ENCODE measurements around the gene B4GALNT3.
"Not testable (repeated sequence)": the region's sequence is repeated elsewhere in the genome, so short reads cannot be mapped to it uniquely, and the experiment has no call there.

Gene B4GALNT3

DNA sequence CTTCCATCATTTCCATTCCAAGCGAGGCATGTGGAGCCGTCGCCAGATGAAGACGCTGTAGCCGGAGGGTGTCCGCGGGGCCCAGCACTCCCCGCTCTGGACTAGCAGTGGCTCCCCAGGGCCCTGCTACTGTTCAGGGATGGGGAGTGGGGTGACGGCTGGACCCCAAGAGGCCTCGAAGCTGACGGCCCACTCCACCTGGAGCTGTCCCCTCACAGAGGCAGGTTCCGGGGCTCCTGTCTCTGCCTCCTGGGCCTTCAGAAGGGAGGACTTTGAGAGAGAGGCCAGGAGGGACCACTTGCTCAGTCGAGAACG, 101.6 kb downstream of the B4GALNT3 start:
- no peak for DNase-seq

DNA sequence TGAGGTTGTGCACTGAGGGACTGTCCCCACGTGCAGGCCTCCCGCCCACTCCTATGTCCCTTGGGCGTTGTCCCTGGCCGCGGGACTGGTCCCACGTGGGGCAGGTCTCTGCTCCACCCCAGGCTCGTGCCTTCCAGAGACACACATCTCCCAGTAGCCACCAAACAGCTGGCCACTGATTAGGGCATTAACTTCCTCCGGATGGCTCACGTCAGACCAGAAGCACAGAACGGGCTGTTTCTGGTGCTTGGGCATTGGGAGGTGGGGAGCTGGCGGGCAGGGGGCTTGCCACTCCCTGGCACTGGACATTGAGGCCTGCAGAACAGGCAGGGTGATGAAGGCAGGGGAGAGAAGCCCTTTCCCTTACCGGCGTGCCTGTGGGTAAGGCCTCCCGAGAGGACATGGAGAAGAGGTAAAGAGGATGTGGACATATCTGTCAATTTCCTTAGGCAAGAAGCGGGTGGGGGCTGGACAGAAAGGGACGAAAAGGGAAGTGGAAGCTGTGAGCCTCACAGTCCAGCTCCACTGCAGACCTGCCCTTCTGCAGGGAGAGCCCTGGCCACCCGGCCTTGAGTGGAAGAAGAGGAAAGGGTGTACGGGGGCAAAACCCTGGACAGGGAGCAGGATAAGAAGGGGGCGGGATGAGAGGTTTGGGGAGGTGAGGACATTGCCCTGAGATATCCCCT, 102.3 kb downstream of the B4GALNT3 start:
- no peak for DNase-seq

DNA sequence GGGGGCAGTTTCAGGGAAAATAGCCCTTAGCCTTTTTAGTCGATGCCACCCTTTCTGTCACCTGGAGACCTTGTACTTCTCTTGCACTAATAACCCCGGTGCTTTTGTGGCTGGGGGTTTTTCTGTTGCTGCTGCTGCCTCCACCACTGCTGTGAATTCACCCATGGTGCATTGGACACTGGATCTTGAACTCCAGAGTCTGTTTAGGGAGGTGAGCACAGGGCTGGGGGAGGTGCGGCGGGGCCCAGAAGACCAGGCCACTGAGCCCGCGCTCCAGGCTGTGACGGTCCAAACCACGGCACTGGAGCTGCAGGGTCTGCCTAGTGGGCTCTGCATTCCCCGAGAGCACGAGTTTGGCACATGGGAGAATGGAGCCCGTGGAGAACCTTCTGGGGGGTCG, 102.9 kb downstream of the B4GALNT3 start:
- DNase-seq = no peak

DNA sequence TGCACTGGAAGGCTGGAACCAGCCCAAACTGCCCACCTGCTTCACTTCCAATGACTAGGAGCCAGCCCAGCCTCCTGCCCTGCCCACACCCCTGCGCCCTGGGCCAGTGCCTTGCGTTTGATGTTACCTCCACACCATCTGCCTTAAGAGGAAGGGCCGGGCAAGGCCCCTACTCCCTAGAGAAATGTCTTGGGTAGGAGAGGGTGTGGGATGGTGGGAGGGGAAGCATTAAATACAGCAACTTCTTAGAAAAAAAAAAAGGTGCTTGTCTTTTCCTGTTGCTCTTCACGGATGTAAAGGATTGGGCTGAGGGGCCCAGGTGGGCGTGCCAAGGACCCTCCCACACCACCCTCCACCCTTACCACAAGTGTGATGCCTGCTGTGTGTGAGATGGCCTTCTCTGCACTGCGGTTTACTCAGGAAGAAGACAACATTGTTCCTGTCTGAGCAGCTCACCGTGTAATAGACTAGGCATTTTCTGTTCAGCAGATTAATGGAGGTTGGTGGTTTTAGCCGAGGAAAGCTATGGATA, 103.6 kb downstream of the B4GALNT3 start:
- DNase-seq = no peak

DNA sequence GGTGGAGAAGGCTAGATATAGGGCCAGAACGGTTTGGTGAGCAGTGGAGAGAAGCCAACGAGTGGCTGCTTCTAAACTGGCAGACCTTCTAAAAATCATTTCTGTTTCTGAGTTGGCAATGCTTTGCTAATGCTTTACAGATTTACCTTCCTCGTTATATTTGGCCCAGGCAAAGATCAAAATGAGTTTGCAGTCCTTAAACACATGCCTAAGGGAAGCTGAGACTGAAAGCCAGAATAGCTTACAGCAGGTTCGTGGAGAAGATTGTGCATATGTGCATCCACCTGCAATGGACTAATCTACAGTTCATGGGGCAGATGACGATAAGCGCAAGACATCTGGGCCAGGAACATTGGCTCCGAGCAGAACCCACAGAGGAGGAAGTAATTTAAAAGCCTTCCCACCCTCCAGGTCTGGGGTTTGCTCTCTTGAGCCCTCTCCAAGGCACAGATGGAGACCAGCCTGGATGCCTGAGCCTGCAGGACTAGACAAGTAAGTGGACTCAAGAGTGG, 104.1 kb downstream of the B4GALNT3 start:
- no peak for DNase-seq

DNA sequence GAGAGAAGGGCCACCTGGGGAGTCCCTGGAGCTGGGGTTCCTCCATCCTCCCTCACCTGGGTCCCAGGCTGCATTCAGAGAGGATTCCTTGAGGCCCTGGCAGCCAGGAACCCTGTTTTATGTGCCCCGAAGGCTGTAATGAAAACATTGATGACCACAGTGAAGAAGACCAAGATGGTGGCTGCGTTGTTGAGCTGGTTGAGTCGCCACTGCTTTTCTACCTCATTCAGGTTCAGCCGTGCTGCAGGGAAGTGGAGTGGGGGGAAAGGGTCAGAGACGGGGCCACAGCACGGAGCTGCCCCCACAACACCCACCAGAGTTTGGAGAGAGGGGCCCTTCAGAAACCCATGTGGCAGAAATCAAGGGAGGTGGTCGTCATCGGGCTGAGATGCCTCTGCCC, 105.4 kb downstream of the B4GALNT3 start:
- DNase-seq = no peak

DNA sequence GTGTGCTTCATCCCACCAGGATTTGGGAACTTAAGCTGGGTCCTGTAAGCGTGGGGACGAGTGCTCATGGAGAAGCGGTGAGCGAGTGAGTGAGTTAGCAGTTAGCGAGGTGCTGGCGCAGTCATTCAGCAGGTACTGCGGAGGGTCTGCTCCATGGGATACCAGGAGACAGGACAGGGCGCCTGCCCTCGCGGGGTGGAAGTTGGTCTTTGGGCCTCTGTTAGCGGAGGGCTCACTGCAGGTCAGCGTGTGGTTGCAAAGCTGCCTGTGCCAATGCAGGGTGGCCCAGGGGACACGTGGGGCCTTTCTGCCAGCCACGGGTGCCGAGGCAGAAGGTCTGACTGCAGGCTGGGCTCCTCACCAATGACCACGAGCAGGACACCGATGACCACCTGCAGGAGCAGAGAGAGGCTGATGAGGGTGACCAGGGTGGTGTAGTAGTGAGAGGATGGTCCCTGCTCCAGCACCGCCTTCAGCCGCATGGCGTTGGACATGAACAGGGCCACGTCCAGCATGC, 105.9 kb downstream of the B4GALNT3 start:
- DNase-seq = no peak

DNA sequence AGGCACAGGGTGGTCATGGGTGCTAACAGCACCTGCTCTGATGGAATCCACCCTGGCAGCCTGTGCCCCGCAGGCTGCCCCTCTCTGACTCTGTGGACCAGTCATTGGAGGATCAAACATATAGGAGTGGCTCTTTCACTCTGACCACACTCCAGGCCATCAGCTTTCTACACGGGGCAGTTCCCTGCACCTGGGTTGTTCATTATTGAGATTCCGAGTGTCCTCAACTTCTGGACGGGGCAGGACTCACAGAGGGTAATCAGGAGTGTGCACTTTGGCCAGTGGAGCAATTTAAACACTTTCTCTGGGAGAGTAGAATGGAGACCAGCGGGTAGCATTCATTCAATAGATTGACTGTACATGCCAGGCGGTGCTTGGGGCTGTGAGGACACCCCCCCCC, 108.7 kb downstream of the B4GALNT3 start:
- DNase-seq = no peak

DNA sequence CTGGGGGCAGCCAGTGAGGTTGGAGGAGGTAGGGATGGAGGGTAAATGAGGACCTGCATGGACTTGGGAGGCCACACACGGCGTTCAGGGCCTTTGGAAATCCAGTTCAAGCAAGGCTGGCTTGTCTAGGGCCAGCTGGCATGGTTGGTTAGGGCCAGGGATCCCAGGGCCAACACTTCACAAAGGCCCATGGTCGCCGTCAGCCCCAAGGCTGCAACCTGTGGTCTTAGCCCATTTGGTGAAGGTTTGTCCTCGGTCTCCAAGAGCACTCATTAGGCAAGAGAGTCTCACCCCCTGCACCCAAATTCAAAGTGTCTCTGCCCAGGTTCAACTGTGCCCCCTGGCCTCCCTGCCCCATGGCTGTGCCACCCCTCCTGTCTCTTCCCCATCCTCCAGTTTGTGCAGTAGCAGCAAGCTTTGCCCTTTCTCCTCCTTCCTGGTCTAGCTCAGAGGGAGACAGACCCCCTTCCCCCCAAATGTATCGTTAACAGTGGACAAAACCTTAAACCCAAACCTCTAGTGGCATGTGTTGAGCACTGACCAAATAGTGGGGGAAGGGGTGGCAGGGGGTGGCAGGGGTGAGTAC, 109.4 kb downstream of the B4GALNT3 start:
- DNase-seq = no peak

DNA sequence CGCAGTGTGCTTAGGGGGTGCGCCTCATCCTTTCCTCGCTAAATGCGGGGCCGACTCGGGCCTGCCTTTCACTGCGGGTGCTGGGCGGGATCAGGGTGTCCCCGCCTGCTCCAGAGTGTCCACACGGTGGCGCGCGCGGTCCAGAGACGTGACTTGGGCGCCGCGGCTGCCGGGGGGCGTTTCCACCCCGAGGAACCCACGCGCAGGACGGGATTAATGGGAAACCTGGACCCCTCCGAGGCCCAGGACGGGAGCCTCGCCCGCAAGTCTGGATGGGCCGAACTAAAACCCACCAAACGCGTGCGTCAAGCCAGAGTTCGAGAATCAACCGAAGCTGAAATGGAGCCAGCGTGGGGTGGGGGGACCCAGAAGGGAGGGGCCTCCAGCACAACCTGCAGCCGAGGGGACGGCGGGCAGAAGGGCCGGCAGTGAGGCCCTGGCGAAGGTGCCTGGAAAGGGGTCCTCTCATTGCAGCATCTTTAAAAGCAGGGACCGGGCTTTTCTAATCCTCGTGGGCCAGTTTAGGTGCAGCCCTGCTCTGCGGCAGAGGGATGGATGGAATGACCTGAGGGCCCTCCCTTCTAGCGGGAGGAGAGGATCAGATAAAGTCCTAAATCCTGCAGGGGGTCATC, 110.2 kb downstream of the B4GALNT3 start:
- DNase-seq = peak; percentile 78

DNA sequence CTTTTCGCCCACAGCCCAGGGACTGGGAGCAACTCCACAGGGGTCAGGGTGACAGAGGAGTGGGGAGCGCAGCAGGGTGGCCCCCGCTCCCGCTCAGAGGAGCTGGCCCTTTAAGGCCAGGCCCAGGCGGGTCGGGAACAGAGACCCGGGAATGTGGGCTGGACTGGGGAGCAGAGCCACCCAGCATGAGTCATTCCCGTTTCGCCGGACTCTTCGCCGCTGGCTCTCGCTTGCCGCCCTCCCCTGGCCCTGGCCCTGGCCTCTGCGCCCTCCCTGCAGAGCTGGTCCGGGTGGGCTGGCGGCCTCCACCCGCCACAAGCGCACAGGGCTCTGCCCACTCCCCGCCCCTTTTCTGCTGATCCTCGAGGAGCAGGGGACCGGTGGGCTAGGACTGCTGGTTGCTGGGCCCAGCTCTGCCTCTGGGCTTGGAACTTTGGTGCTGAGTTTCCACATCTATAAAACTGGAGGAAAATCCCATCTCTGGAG, 110.7 kb downstream of the B4GALNT3 start:
- no peak for DNase-seq

DNA sequence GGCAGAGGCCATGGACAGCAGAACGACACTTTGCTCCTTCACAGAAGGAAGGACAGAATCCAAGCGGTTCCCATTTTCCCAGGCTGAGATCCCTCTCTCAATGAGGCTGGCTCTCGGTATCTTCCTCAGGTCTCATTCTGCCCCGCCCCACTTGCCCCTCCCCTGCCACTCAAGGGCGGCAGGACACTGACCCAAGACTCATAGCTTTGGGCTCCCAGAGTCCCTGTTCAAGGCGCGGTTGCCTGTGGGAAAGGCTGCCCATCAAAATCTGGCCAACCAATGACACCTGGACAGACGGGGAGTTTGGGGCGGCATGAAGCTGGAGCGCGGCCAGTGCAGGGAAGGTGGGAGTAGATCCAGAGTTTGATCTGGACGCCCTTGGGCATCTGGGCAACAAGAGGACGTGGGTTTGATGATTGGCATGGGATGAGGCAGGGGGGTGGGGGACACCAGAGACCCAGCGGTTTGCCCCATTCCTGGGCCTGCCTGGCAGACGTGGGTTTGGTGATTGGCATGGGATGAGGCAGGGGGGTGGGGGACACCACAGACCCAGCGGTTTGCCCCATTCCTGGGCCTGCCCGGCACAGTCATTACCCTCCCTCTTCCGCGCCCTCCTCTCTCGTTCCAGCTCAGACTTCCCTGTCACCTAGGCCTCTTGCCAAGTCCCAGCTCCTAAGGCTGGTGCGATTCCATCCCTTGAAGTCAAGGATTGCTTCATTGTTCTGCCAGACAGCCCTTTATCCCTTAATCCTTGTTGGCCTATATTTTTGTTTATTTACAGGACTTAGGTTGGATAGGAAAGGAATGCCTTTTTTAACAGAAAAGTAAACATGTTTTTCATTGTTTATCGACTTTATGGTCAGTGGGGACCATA, 111.4 kb downstream of the B4GALNT3 start:
- no peak for DNase-seq

DNA sequence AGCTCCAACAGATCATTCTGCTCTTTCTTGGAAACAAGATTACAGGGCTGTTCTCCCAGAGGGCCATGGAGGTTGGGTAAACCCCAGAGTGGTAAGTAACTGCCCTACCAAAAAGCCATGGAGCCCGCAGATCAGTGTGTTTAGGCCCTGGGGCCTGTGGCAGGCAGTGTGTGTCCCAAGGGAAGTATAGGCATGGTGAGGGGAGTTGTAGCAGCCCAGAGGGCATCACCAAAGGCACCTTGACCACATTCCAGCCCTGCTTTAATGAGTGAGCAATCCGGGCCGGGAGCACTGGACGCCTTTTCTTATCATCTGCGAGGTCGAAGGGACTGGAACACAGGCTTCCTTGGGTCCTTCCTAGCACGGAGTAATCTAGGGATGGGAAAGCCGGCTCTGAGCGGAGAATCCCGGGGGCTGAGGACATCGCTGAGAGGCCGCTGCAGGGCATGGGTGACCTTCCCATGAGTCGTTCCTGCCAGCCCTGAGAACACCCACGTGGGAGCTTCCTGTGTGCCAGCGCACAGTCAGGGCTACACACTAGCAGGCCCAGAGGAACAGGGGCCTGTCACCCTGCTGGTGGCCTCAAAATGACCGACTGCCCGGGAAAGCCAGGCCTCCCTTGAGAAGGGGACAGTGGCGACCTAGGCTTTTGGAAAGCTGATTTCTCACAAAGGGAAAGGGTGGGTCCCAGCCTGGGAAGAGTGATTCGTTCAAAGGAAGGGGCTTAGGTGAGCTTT, 112.2 kb downstream of the B4GALNT3 start:
- no peak for DNase-seq

DNA sequence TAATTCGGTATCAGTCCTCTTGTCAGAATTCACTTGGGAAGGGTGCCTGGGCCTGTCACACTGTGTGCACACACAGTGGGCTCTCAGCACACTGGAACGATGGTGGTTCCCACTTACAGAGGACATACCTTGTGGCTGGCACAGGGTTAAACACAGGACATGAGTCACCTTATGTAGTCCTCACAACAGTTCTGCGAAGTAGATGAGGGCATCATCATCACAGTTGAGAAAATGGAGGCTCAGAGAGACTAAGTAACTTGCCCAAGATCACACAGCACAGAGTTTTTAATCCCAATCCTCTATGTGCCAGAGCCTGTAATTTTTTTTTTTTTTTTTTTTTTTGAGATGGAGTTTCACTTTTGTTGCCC, 112.8 kb downstream of the B4GALNT3 start:
- no peak for DNase-seq

DNA sequence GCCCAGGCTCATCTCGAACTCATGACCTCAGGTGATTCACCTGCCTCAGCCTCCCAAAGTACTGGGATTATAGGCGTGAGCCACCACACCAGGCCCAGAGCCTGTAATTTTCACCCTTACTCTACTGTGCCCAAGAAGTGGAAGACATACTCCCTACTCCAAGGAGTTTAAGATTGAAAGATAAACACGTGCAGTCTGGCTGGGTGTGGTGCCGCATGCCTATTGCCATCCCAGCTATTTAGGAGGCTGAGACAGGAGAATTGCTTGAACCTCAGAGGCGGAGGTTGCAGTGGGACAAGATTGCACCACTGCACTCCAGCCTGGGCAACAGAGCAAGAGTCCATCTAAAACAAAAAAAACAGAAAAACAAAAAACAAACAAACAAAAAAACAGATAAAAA, 113.5 kb downstream of the B4GALNT3 start:
- DNase-seq = no peak

DNA sequence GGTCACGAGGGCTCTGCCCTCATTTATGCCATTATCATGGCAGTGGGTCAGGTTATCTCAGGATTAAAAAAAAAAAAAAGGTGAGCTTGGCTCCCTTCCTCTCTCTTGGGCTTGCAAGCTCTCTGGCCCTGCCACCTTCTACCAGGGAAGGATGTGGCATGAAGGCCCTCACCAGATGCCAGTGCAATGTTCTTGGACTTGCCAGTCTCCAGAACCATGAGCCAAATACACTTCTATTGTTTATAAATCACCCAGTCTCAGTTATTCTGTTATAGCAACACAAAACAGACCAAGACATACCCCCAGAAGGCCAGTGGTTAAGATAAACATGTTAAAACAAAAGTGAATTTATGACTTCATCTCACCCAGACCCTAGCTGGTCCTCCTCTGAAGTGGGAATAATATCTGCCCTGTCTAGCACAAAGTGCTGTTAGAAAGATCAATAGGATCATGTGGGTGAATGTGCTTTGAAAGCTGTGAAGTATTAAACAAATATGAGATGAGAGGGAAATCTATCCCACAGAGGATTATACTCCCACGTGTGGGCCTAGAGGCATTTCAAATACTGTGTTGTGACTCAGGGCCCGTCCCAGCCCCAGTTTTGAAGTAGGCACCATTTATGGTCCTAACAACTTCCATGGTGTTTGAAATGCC, 114.9 kb downstream of the B4GALNT3 start:
- DNase-seq = no peak

DNA sequence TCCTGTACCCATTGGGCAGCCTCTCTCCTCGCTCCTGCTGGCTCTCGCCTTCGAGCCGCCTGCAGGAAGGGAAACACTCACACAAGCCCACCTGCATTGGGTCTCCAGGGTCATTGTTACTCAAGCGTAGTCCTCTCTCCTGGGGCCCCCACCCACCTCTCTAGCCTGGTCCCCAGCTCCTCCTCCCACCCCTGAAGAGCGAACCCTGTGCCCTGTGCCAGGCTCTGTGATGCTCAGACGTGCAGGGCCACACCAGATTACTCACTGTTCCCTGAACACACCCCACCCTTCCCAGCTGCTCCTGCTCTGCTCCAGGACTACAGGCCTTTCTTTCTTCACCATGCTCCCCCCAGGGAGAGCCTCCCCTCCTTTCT, 115.4 kb downstream of the B4GALNT3 start:
- DNase-seq = no peak

DNA sequence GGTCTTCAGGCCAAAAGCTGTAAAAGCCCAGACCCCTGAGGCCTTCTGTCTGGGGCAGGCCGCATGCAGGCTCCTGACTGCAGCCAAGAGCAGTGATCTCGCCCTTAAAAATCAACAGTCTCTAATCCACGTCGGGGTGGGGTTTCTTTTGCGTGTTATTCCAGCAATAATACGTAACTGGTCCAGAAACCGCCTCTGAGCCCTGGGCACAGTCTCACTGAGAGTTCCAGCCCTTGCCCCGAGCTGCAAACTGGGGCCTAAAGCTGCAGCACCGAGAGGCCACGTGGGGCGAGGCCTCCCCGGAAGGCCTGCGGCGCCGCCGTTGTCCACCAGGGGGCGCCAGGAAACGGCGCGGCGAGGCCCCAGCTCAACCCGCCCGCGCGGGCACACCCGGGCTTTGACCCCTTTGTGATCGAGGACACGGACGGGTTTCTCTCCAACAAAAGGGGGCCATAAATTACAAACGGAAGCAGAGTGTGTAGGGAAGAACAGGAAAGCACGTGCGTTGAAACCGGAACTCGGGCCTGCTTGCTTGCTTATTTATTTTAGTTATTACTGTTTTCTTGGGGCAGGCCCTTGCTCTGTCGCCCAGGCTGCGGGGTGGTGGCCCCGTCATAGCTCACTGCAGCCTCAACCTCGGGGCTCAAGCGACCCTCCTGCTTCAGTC, 116.3 kb downstream of the B4GALNT3 start:
- peak; percentile 83 for DNase-seq

DNA sequence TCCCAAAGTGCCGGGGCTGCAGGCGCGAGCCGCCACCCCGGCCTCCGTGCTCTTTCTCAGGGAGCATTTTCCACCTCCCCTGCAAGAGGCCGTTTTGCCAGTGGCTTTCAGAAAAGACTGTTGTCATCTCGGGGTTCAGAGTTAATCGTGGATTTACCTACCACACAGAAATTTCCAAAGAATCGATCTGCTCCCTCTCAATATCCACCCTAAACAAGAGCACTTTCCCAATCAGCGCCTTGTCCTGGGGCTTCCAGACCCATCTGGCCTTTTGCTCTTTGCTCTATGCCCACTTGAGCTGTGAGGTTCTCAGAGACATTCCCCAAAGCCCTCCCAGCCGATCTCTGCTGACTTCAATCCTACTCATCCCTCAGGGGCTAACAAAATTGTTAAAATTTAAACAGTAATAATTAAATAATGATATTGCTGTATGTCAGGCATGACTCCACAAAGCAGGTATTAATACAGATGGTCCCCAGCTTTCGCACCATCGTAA, 116.9 kb downstream of the B4GALNT3 start:
- no peak for DNase-seq

DNA sequence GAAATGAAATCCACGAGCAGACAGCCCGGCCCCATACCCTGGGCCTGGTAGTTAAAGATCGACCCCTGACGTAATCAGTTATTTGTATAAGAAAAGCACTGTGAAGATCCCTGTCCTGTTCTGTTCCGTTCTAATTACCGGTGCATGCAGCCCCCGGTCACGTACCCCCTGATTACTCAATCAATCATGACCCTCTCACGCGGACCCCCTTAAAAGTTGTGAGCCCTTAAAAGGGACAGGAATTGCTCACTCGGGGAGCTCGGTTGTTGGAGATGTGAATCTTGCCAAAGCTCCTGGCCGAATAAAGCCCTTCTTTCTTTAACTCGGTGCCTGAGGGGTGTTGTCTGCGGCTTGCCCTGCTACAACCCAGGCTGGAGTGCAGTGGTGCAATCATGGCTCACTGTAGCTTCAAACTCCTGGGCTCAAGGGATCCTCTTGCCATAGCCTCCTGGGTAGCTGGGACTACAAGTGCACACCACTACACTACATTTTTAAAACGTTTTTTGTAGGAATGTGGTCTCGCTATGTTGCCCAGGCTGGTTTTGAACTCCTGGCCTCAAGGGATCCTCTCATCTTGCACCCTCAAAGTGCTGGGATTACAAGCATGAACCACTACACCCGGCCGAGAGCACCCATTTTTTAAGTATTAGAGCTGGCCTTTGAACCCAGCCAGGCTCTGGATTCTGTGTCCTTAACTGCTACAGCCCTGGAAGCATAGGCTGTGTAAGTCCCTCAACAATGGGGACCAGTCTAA, 118.4 kb downstream of the B4GALNT3 start:
- DNase-seq = not testable (repeated sequence)
